Brain microvascular endothelial cell (primary cell): ENCODE measurements around the gene TMEM43.

Source experiments
- DNase-seq: peaks from one replicate; pipeline ENCODE4 v3.0.0-alpha.2; 2020
- H3K27ac ChIP-seq: fragments of 250-450 bp; sonication (Bioruptor Pico); 2 replicates; pipeline ENCODE4 v1.5.1; 2020; ENCODE audit warnings: mild to moderate bottlenecking, moderate library complexity
- H3K27me3 ChIP-seq: fragments of 250-450 bp; sonication (Bioruptor Pico); replicated peaks from 2 replicates; pipeline ENCODE4 v1.5.1; 2020; ENCODE audit warnings: mild to moderate bottlenecking
- H3K36me3 ChIP-seq: fragments of 250-450 bp; sonication (Bioruptor Pico); replicated peaks from 2 replicates; pipeline ENCODE4 v1.5.1; 2020; ENCODE audit warnings: mild to moderate bottlenecking
- H3K4me3 ChIP-seq: 2 replicates; pipeline ENCODE4 v1.5.1; 2011; ENCODE audit warnings: low read depth, mild to moderate bottlenecking, control low read depth, low read length, moderate library complexity
- CTCF ChIP-seq: IDR thresholded peaks from 2 replicates; pipeline ENCODE4 v1.5.1; 2011; ENCODE audit warnings: low read depth, mild to moderate bottlenecking, moderate library complexity, low read length, control low read depth, inconsistent platforms; ENCODE audit errors: missing control alignments
- in situ Hi-C: cut with HindIII; loops from 2 replicates; pipeline ENCODE4 v1.10.0; 2017; ENCODE audit warnings: low sequenced_read_pairs, low pct_ligation_motif_present

The TMEM43 gene

GRCh38 chr3:14178247-14179113, 53.6 kb downstream of the TMEM43 start, which contains the start of the genes LSM3 and XPC:
Gene LSM3 (plus strand): TSS chr3:14178817. CDS start chr3:14178861, 44 bp downstream.
Gene XPC (minus strand): TSS chr3:14178601. CDS start chr3:14178568, 33 bp downstream.
- in situ Hi-C loops, result no loop called here
- no peak for TF ChIP-seq CTCF

DNA sequence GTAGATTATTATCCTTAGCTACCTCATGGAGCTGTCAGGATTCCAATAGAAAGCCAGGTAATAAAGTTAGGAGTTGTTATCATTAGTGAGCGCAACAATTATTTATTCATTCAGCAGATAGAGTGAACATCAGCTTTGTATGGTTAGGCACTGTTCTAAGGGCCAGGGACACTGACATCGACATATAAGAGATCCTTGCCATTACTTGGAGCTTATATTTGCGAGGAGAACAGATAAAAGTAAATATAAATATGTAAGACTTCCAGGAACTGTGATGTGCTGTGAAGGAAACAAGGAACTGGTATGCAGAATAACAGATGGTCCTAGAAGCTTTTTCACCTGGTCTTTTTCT, 54.2 kb downstream of the TMEM43 start:
- TF ChIP-seq CTCF, result no peak
- Histone ChIP-seq H3K27me3 (no peaks in the 10 kb centered on the region), H3K27ac (peak overlapping the region; percentile 92), H3K36me3 (peaks cover 7% of the 10 kb centered on the region), H3K4me3 (peak overlapping the region; percentile 91)
- in situ Hi-C loops, result no loop called here
- no peak for DNase-seq

More at GRCh38 chr3:14178247-14179113, 53.6 kb downstream of the TMEM43 start, which contains the start of the genes LSM3 and XPC:
- peaks cover 3% of the 10 kb centered on the region for H3K36me3 ChIP-seq
- peak; percentile 98 for DNase-seq
- no peaks in the 10 kb centered on the region for H3K27me3 ChIP-seq
- H3K4me3 ChIP-seq, result peak within 1 kb of the TSS; percentile 91
- peak within 1 kb of the TSS; percentile 92 for H3K27ac ChIP-seq

DNA sequence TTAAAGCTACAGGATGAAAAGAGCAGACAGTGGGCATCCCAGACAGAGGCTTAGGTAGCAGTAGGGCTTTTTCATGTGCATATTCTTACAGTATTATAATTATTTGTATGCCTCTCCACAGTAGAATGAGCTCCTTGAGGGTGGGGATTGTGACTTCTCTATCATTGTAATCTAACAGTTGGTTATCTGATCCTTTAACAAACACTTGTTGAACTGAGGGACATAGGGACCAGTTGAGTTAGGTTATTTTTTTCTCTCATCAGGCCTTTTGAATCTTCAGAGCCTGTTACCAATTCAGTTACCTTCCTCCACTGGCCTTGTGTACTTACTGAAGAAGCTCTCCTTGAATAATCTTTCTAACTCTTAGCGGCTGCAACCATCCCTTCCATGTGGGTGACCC, 54.9 kb downstream of the TMEM43 start:
- H3K27me3 ChIP-seq, result no peaks in the 10 kb centered on the region
- in situ Hi-C loops, result no loop called here

DNA sequence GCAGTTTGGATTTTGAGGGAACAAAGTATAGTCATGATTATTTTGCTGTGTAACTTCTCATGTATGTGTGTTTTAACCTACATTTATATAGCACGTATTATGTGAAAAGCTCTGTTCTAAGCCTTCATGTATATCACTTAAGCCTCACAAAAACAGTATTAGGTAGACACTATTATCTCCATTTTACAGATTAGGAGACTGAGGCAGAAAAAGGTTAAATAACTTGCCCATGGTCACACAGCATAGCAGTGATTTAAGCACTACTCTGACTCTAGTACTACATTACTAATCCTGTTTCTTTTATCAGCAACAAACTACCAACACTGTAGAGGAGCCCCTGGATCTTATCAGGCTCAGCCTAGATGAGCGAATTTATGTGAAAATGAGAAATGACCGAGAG, 56.4 kb downstream of the TMEM43 start:
- no peak for DNase-seq
- in situ Hi-C loops, result no loop called here
- Histone ChIP-seq H3K36me3 (peaks cover 14% of the 10 kb centered on the region), H3K27me3 (no peaks in the 10 kb centered on the region), H3K4me3 (no peak overlapping the region), H3K27ac (no peak overlapping the region)
- TF ChIP-seq CTCF, result no peak

More for the DNA sequence above, 54.9 kb downstream of the TMEM43 start:
- H3K4me3 ChIP-seq, result no peak overlapping the region
- peaks cover 8% of the 10 kb centered on the region for H3K36me3 ChIP-seq
- DNase-seq, result no peak
- no peak for TF ChIP-seq CTCF
- no peak overlapping the region for H3K27ac ChIP-seq

DNA sequence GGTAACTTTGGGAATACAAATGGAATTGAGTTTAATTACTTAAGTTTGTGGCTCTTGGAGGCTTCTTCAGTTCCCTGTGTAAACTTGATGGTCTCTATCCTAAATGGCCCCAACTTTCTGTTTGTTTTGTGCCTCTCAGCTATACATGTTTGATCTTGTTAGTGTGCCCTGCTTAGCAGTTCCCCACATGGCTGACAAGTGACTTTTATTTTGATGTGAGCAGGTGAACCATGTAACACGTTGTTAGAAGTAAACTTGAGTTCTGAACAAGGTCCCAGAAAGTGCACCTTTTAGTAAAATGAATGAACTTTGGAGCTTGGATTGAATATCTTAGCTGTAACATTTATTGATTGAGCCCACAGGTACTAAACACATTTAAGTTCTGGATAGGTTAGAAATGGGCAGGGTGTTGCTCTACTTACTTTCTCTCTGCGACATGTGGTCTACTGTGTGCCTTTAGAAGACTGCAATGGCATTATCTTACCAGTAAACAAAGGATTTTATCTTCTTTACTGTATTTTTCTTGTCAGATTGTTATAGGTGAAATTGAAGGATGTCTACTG, 58.2 kb downstream of the TMEM43 start:
- no peak overlapping the region for H3K27ac ChIP-seq
- no peaks in the 10 kb centered on the region for H3K27me3 ChIP-seq
- H3K4me3 ChIP-seq, result no peak overlapping the region
- H3K36me3 ChIP-seq, result peaks cover 14% of the 10 kb centered on the region
- DNase-seq, result no peak
- in situ Hi-C loops, result no loop called here
- no peak for TF ChIP-seq CTCF
